Erythroblast (primary cell): Measurements from ENCODE around the gene FANCE.

ENCODE experiments used
- GATA1 ChIP-seq: IDR thresholded peaks from 2 replicates; pipeline ENCODE4 v1.6.1; 2011; ENCODE audit warnings: low read depth, mild to moderate bottlenecking, control low read depth, low read length, moderate library complexity
- POLR2A ChIP-seq: IDR thresholded peaks from 2 replicates; pipeline ENCODE4 v1.6.1; 2011; ENCODE audit warnings: mild to moderate bottlenecking, low read length

DNA sequence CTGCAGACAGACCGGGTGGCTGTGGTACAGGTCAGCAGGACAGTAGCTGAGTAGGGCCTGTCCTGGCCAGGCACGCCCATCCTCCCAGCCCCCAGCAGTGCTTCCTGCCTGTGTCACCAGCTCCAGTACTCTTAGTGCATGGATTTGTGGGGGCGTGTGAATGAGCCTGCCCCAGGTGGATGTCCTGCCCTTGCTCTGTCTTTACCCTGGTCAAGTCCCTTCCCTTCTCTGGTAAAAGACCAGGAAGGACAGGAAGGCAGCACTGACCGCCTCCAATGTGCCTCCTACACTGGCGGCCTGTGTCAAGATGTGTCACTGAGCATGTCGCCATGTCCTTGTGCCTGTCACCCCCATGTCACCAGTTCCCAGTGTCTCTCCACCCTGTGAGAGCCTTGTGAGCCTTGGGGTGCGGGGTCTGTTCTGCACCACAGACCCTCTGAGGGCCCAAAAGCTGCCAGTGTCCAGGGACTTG lies 32.8 kb downstream of the FANCE start:
- TF ChIP-seq POLR2A: no peak
- no peak for TF ChIP-seq GATA1
